ENCODE measurements around the gene ARHGAP6. TPM values are rescaled to one million over a fixed set of nuclear protein-coding genes. Genes with fewer than 3 reads are reported as not detected.

The ARHGAP6 gene
- total and polyA plus RNA-seq, 9 of the 15 experiments (the other 6 are each of a cell fraction or from before 2014, with no cell fraction given), result 12.5 to 63.6 (median 41.8) TPM

GRCh38 chrX:11374570-11374969, 291.1 kb downstream of the ARHGAP6 start (continued):
- TF ChIP-seq CUX1 (CRISPR knock-in tag; IDR thresholded peaks at IDR 0.05) (no peak), ZNF431 (CRISPR knock-in tag; IDR thresholded peaks at IDR 0.05) (no peak), RHOXF2B (CRISPR knock-in tag; conservative IDR thresholded peaks at IDR 0.05) (no peak), RBM39 (optimal IDR thresholded peaks at IDR 0.05; ENCODE audit: low read depth, low read length) (no peak), JUNB (CRISPR knock-in tag; conservative IDR thresholded peaks at IDR 0.05) (no peak), HDAC2 (IDR thresholded peaks at IDR 0.05) (no peak), L3MBTL2 (IDR thresholded peaks at IDR 0.05) (no peak), NFYB (IDR thresholded peaks at IDR 0.05; ENCODE audit: extremely low read depth, insufficient read length) (no peak), ZBTB11 (CRISPR knock-in tag; IDR thresholded peaks at IDR 0.05) (no peak), MIER1 (IDR thresholded peaks at IDR 0.05; ENCODE audit: low read depth) (no peak), TBP (optimal IDR thresholded peaks at IDR 0.05; ENCODE audit: low read depth, low read length) (no peak), ZNF583 (CRISPR knock-in tag; IDR thresholded peaks at IDR 0.05) (no peak), AFF4 (CRISPR knock-in tag; IDR thresholded peaks at IDR 0.05) (no peak), HOXB6 (CRISPR knock-in tag; IDR thresholded peaks at IDR 0.05; ENCODE audit: borderline replicate concordance) (no peak), PHF21A (IDR thresholded peaks at IDR 0.05; ENCODE audit: borderline replicate concordance, low read depth) (no peak)
